GM23338 (cell line): Measurements from ENCODE around the gene HAS3. TPM values are rescaled to one million over a fixed set of nuclear protein-coding genes. Genes with fewer than 3 reads are reported as not detected.

Experiments used
- ATAC-seq: fragments of 200-7000 bp; cut with Tn5 transposase; 3 replicates; pipeline ENCODE4 v1.9.1; 2020
- DNase-seq: peaks from one replicate; pipeline ENCODE4 v3.0.0-alpha.2; 2015; ENCODE audit warnings: low spot score
- H2AFZ ChIP-seq: fragments of 200-600 bp; sonication (generic); 2 replicates; pipeline ENCODE4 v1.8.0; 2016; ENCODE audit warnings: antibody characterized with exemption, mild to moderate bottlenecking, moderate library complexity
- H3F3A ChIP-seq: fragments of 200-600 bp; sonication (generic); replicated peaks from 2 replicates; pipeline ENCODE4 v1.8.0; 2017; ENCODE audit warnings: antibody characterized with exemption, mixed run types, low read depth
- H3K27ac ChIP-seq: fragments of 200-600 bp; sonication (generic); 2 replicates; pipeline ENCODE4 v1.6.1; 2016; ENCODE audit warnings: low read depth
- H3K27me3 ChIP-seq: fragments of 200-600 bp; sonication (generic); 2 replicates; pipeline ENCODE4 v1.8.0; 2016; ENCODE audit warnings: mild to moderate bottlenecking, mixed run types, moderate library complexity; ENCODE audit not compliant: insufficient read depth
- H3K36me3 ChIP-seq: fragments of 200-600 bp; sonication (generic); 2 replicates; pipeline ENCODE4 v1.8.0; 2016; ENCODE audit warnings: mild to moderate bottlenecking; ENCODE audit not compliant: insufficient read depth
- H3K4me1 ChIP-seq: fragments of 200-600 bp; sonication (generic); 2 replicates; pipeline ENCODE4 v1.8.0; 2016; ENCODE audit warnings: mild to moderate bottlenecking, moderate library complexity; ENCODE audit not compliant: insufficient read depth
- H3K4me2 ChIP-seq: fragments of 200-600 bp; sonication (generic); 2 replicates; pipeline ENCODE4 v1.7.1; 2017; ENCODE audit warnings: mixed run types
- H3K4me3 ChIP-seq: fragments of 200-600 bp; sonication (generic); 2 replicates; pipeline ENCODE4 v1.6.1; 2016; ENCODE audit warnings: mixed run types
- H3K79me2 ChIP-seq: fragments of 200-600 bp; sonication (generic); replicated peaks from 2 replicates; pipeline ENCODE4 v1.8.0; 2017; ENCODE audit warnings: mild to moderate bottlenecking; ENCODE audit not compliant: insufficient read depth
- H3K9me2 ChIP-seq: fragments of 200-600 bp; sonication (generic); 2 replicates; pipeline ENCODE4 v1.8.0; 2017; ENCODE audit not compliant: insufficient read depth
- H4K20me1 ChIP-seq: fragments of 200-600 bp; sonication (generic); replicated peaks from 2 replicates; pipeline ENCODE4 v1.8.0; 2017; ENCODE audit warnings: mild to moderate bottlenecking; ENCODE audit not compliant: insufficient read depth
- H3K27ac Mint-ChIP-seq: 2 replicates; pipeline ENCODE4 v1.8.0; 2020; ENCODE audit warnings: inconsistent platforms, mild to moderate bottlenecking, moderate library complexity, mixed read lengths
- H3K27me3 Mint-ChIP-seq: 3 replicates; pipeline ENCODE4 v1.8.0; 2022; ENCODE audit warnings: low read depth, mild to moderate bottlenecking, moderate library complexity, mixed read lengths, inconsistent platforms; ENCODE audit not compliant: insufficient read depth, poor library complexity
- H3K36me3 Mint-ChIP-seq: 3 replicates; pipeline ENCODE4 v1.8.0; 2021; ENCODE audit warnings: low read depth, mild to moderate bottlenecking, inconsistent platforms, moderate library complexity, mixed read lengths
- H3K4me1 Mint-ChIP-seq: 3 replicates; pipeline ENCODE4 v1.8.0; 2020; ENCODE audit warnings: mild to moderate bottlenecking, inconsistent platforms, mixed read lengths
- H3K4me3 Mint-ChIP-seq: 3 replicates; pipeline ENCODE4 v1.8.0; 2021; ENCODE audit warnings: moderate library complexity, mild to moderate bottlenecking, inconsistent platforms, mixed read lengths
- H3K9me3 Mint-ChIP-seq: 3 replicates; pipeline ENCODE4 v1.8.0; 2020; ENCODE audit warnings: moderate library complexity, mild to moderate bottlenecking, inconsistent platforms, mixed read lengths
- POLR2AphosphoS5 ChIP-seq: IDR thresholded peaks from 2 replicates; pipeline ENCODE4 v1.6.1; 2016; ENCODE audit warnings: antibody characterized with exemption, low read depth
- STAT1 ChIP-seq: IDR thresholded peaks from one replicate; pipeline ENCODE4 v1.6.1; 2016; ENCODE audit warnings: antibody characterized with exemption; ENCODE audit not compliant: unreplicated experiment
- polyA plus RNA-seq: library from polyadenylated mRNA; unstranded; fragments of >200 nt; fragmentation: Nextera tagmentation; extraction: Ambion mirVana; gene quantifications from 2 replicates; pipeline ENCODE4 v1.2.1, GENCODE V29; 2016
- total RNA-seq: library from RNA; depleted of rRNA; stranded (reverse); fragments of >200 nt; shearing (Covaris generic); gene quantifications from 2 replicates; pipeline ENCODE4 v1.2.3, GENCODE V29; 2014
- TF ChIP-seq, protein P1 (sequence below): IDR thresholded peaks from one replicate; pipeline ENCODE4 v1.6.1; 2018; ENCODE audit warnings: antibody characterized with exemption; ENCODE audit not compliant: unreplicated experiment
- TF ChIP-seq, protein P2 (sequence below), 2 experiments: fragments of 200-600 bp in 1 of 2; sonication (generic) in 1 of 2; conservative IDR thresholded peaks; 2 replicates each; pipeline versions ENCODE4 v1.5.1 to v1.6.1; 2016 to 2017; ENCODE audit warnings: antibody characterized with exemption in 2 of 2, low read depth in 2 of 2, mild to moderate bottlenecking in 2 of 2, moderate library complexity in 1 of 2
- TF ChIP-seq, protein P3 (sequence below): IDR thresholded peaks from 2 replicates; pipeline ENCODE4 v1.6.1; 2016; ENCODE audit warnings: antibody characterized with exemption

The HAS3 gene
- total and polyA plus RNA-seq, 2 experiments from 2014 or later = 7.3 to 54.9 TPM

DNA sequence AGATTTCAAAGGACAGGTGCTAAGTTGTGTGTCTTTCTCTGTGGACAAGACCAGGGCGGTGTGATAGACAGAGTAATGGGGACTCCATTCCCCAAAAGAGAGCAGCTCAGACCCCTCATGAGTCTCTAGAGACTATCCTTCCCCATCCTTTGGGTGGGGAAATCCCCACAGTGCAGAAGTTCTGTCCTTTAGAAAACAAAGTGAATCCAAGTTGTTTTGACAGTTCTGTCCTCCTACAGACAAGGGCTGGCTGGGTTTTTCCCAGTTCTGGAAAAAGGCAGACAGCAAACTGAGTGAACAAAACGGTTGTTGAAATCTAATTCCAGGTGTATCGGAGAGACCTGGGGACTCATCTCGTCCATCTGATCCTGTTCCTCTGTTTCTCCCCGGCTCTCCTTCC, 11.0 kb upstream of the HAS3 start:
- no peaks in the 10 kb centered on the region for H4K20me1 ChIP-seq
- Mint-ChIP-seq H3K9me3 (no peaks in the 10 kb centered on the region), H3K27ac (no peak overlapping the region), H3K36me3 (no peaks in the 10 kb centered on the region), H3K27me3 (peaks cover 5% of the 10 kb centered on the region), H3K4me3 (no peak overlapping the region), H3K4me1 (peaks cover 29% of the 10 kb centered on the region)
- H3K4me3 ChIP-seq = no peak overlapping the region
- H3K27ac ChIP-seq = 0 out of 2 replicates have a peak overlapping the region, but pooled peaks have one; percentile 69
- no peaks in the 10 kb centered on the region for H3K36me3 ChIP-seq
- no peaks in the 10 kb centered on the region for H3K79me2 ChIP-seq
- TF ChIP-seq, protein P1, sequence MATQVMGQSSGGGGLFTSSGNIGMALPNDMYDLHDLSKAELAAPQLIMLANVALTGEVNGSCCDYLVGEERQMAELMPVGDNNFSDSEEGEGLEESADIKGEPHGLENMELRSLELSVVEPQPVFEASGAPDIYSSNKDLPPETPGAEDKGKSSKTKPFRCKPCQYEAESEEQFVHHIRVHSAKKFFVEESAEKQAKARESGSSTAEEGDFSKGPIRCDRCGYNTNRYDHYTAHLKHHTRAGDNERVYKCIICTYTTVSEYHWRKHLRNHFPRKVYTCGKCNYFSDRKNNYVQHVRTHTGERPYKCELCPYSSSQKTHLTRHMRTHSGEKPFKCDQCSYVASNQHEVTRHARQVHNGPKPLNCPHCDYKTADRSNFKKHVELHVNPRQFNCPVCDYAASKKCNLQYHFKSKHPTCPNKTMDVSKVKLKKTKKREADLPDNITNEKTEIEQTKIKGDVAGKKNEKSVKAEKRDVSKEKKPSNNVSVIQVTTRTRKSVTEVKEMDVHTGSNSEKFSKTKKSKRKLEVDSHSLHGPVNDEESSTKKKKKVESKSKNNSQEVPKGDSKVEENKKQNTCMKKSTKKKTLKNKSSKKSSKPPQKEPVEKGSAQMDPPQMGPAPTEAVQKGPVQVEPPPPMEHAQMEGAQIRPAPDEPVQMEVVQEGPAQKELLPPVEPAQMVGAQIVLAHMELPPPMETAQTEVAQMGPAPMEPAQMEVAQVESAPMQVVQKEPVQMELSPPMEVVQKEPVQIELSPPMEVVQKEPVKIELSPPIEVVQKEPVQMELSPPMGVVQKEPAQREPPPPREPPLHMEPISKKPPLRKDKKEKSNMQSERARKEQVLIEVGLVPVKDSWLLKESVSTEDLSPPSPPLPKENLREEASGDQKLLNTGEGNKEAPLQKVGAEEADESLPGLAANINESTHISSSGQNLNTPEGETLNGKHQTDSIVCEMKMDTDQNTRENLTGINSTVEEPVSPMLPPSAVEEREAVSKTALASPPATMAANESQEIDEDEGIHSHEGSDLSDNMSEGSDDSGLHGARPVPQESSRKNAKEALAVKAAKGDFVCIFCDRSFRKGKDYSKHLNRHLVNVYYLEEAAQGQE = no peak
- TF ChIP-seq, protein P2, sequence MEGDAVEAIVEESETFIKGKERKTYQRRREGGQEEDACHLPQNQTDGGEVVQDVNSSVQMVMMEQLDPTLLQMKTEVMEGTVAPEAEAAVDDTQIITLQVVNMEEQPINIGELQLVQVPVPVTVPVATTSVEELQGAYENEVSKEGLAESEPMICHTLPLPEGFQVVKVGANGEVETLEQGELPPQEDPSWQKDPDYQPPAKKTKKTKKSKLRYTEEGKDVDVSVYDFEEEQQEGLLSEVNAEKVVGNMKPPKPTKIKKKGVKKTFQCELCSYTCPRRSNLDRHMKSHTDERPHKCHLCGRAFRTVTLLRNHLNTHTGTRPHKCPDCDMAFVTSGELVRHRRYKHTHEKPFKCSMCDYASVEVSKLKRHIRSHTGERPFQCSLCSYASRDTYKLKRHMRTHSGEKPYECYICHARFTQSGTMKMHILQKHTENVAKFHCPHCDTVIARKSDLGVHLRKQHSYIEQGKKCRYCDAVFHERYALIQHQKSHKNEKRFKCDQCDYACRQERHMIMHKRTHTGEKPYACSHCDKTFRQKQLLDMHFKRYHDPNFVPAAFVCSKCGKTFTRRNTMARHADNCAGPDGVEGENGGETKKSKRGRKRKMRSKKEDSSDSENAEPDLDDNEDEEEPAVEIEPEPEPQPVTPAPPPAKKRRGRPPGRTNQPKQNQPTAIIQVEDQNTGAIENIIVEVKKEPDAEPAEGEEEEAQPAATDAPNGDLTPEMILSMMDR (conservative IDR thresholded peaks at IDR 0.05; ENCODE audit: low read depth in 2 of 2) = no peak
- TF ChIP-seq POLR2AphosphoS5 (no peak), STAT1 (no peak)
- H3F3A ChIP-seq = peaks cover 9% of the 10 kb centered on the region; the same call in 1 of the 2 replicates
- H2AFZ ChIP-seq = 0 out of 2 replicates have a peak overlapping the region, but pooled peaks have one; percentile 10
- H3K27me3 ChIP-seq = no peaks in the 10 kb centered on the region
- no peaks in the 10 kb centered on the region for H3K9me2 ChIP-seq
- no peak for DNase-seq
- no peak for ATAC-seq
- H3K4me1 ChIP-seq = peaks cover 18% of the 10 kb centered on the region
- H3K4me2 ChIP-seq = no peak overlapping the region

DNA sequence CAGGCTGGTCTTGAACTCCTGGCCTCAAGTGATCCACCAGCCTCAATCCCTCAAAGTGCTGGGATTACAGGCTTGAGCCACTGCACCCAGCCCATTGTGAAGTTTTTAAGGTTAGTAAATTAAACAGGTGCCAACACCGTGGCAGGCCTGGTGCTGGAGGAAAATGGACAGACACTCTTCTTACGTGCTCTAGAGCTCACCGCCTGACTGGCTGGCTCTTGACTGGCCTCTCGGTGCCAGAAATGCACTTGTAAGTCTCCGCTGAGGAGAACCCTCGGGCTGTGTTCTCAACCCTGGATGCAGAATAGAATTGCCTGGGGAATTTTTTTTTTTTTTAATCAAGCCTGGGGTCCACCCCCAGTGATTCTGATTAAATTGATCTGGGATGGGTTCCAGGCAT, 10.3 kb upstream of the HAS3 start:
- Histone ChIP-seq H3K4me2 (no peak overlapping the region), H3F3A (peaks cover 11% of the 10 kb centered on the region; the same call in 1 of the 2 replicates), H2AFZ (no peak overlapping the region; the same call in 1 of the 2 replicates), H4K20me1 (no peaks in the 10 kb centered on the region), H3K9me2 (no peaks in the 10 kb centered on the region), H3K79me2 (no peaks in the 10 kb centered on the region), H3K27ac (no peak overlapping the region), H3K4me3 (no peak overlapping the region), H3K4me1 (peaks cover 18% of the 10 kb centered on the region), H3K27me3 (no peaks in the 10 kb centered on the region), H3K36me3 (no peaks in the 10 kb centered on the region)
- no peaks in the 10 kb centered on the region for H3K36me3 Mint-ChIP-seq
- H3K27me3 Mint-ChIP-seq = peaks cover 5% of the 10 kb centered on the region
- H3K27ac Mint-ChIP-seq = no peak overlapping the region
- DNase-seq = no peak
- H3K4me3 Mint-ChIP-seq = no peak overlapping the region
- no peaks in the 10 kb centered on the region for H3K9me3 Mint-ChIP-seq
- TF ChIP-seq, protein P3, sequence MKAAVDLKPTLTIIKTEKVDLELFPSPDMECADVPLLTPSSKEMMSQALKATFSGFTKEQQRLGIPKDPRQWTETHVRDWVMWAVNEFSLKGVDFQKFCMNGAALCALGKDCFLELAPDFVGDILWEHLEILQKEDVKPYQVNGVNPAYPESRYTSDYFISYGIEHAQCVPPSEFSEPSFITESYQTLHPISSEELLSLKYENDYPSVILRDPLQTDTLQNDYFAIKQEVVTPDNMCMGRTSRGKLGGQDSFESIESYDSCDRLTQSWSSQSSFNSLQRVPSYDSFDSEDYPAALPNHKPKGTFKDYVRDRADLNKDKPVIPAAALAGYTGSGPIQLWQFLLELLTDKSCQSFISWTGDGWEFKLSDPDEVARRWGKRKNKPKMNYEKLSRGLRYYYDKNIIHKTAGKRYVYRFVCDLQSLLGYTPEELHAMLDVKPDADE = no peak
- H3K4me1 Mint-ChIP-seq = peaks cover 30% of the 10 kb centered on the region
- no peak for ATAC-seq
